ENCODE measurements around the gene VSIG2.

- TF ChIP-seq CTCF (IDR thresholded peaks at IDR 0.05; ENCODE audit: poor library complexity) = no peak
- no peak for TF ChIP-seq EZH2phosphoT487 (IDR thresholded peaks at IDR 0.05; ENCODE audit: low read depth, severe bottlenecking, unreplicated experiment)
Observed at GRCh38 chr11:124748100-124748418, 4.0 kb downstream of the VSIG2 start.

All from hepatocyte (in vitro differentiated cells).